Measurements from ENCODE around the gene TCEAL9. TPM values are rescaled to one million over a fixed set of nuclear protein-coding genes. Genes with fewer than 3 reads are reported as not detected.

TCEAL9 gene
- 1.9 TPM for total RNA-seq (2013)
- polyA plus RNA-seq (1 to 10 TPM in 1 of 3 donors, under 1 TPM in 2; 0.49 to 2.2 (median 0.49) TPM), polyA minus RNA-seq (0.40 TPM in 1 of 2 replicates, not detected in the other), total RNA-seq (1.2 to 5.9 (median 2.4) reads per million in 11 experiments)

GRCh38 chrX:103356130-103356798, at the start of gene TCEAL9:
Gene TCEAL9, plus strand, starts transcription at chrX:103356506. Its CDS starts 1,179 bp downstream, at chrX:103357685.
- H2AFZ ChIP-seq (ENCODE audit: insufficient read depth, low read depth, low read length, poor library complexity, severe bottlenecking) = peak within 1 kb of the TSS; percentile 87
- Mint-ChIP-seq H3K4me1 (peaks cover 17% of the 10 kb centered on the region), H3K36me3 (no peaks in the 10 kb centered on the region), H3K9me3 (peaks cover 0 to 1% (median 0%) of the 10 kb centered on the region in 7 donors), H3K27me3 (ENCODE audit: low read depth in 3 of 3) (peaks cover 0 to 7% (median 0%) of the 10 kb centered on the region in 3 donors), H3K4me3 (peak within 1 kb of the TSS; percentile 87 to 93), H3K27ac (peak within 1 kb of the TSS in 4 of 7 donors; percentile 40 to 83 (median 56))
- no peaks in the 10 kb centered on the region for H3K9me3 ChIP-seq (replicated peaks in 1 of 2; ENCODE audit: control insufficient read depth in 1 of 2, insufficient read depth in 1 of 2, low read length in 2 of 2)
- H3K4me2 ChIP-seq (replicated peaks; ENCODE audit: extremely low read depth, low read length, poor library complexity, severe bottlenecking) = peak within 1 kb of the TSS; percentile 89
- H3K36me3 ChIP-seq (replicated peaks in 1 of 2; ENCODE audit: control insufficient read depth in 1 of 2, insufficient read depth in 2 of 2, low read length in 2 of 2) = no peaks in the 10 kb centered on the region
- H3K4me3 ChIP-seq (replicated peaks in 1 of 3; ENCODE audit: low read depth in 2 of 3, low read length in 3 of 3) = peak within 1 kb of the TSS; percentile 65 to 83 (median 70)
- H4K20me1 ChIP-seq (ENCODE audit: insufficient read depth, low read length) = no peaks in the 10 kb centered on the region
- H3K4me1 ChIP-seq (ENCODE audit: control insufficient read depth in 1 of 2, insufficient read depth in 2 of 2, low read length in 2 of 2) = peaks cover 6% of the 10 kb centered on the region in 2 donors
- peak within 1 kb of the TSS in 1 of 2 donors; percentile 48 for H3K27ac ChIP-seq (ENCODE audit: low read depth in 1 of 2, low read length in 2 of 2)
- TF ChIP-seq, protein P1, sequence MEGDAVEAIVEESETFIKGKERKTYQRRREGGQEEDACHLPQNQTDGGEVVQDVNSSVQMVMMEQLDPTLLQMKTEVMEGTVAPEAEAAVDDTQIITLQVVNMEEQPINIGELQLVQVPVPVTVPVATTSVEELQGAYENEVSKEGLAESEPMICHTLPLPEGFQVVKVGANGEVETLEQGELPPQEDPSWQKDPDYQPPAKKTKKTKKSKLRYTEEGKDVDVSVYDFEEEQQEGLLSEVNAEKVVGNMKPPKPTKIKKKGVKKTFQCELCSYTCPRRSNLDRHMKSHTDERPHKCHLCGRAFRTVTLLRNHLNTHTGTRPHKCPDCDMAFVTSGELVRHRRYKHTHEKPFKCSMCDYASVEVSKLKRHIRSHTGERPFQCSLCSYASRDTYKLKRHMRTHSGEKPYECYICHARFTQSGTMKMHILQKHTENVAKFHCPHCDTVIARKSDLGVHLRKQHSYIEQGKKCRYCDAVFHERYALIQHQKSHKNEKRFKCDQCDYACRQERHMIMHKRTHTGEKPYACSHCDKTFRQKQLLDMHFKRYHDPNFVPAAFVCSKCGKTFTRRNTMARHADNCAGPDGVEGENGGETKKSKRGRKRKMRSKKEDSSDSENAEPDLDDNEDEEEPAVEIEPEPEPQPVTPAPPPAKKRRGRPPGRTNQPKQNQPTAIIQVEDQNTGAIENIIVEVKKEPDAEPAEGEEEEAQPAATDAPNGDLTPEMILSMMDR (IDR thresholded peaks at IDR 0.05) = no peak
- intact Hi-C loops (cut with micrococcal nuclease) = no loop called here
- H3K27me3 ChIP-seq (ENCODE audit: control insufficient read depth in 2 of 2, insufficient read depth in 2 of 2, low read length in 2 of 2) = no peaks in the 10 kb centered on the region
- H3K9ac ChIP-seq (ENCODE audit: insufficient read depth, low read length, poor library complexity, severe bottlenecking) = peak within 1 kb of the TSS; percentile 54
- WGBS (ENCODE audit: insufficient coverage) = 12% methylated on average over 7 of the region's 18 CpGs
- no peaks in the 10 kb centered on the region for H3K79me2 ChIP-seq (ENCODE audit: insufficient read depth, low read length)
- peak in 1 of 3 donors; percentile 31 for DNase-seq

DNA sequence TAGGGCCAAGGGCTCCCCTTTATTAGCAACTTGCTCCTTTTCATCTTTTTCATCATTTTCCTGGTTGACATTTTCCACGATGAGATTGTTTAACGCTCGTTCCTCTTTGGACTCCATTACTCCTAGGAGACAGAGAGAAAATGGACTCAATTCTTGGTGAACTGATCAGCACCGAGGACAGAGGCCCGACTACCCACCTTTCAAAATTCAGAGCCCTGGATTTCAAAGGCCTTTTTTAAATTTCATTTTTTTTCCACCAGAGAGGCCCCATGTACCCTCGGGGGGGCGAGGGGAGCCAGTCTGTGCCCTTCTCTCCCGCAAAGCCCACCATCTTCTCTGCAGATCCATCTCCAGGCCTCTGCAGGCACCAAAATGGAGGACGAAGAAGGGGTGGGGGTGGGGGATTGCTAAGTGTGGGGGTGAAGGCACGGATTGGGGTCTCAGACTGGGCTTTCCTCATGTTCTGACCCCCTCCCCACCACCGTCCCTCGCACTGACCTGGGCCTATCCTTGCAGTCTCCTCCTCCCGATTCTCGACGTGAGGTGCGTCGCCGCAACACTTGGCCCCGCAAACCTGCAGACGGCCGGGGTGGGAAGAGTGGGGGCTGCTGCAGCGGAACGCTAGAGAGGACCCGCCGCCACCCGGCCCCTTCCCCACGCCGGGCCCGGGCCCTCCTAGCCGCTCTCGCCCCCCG, 46.3 kb upstream of the TCEAL9 start:
- Histone ChIP-seq H2AFZ (ENCODE audit: insufficient read depth, low read depth, low read length, poor library complexity, severe bottlenecking) (peak overlapping the region; percentile 67), H3K4me1 (ENCODE audit: control insufficient read depth in 1 of 2, insufficient read depth in 2 of 2, low read length in 2 of 2) (peaks cover 7% of the 10 kb centered on the region in 2 donors), H3K9me3 (replicated peaks in 1 of 2; ENCODE audit: control insufficient read depth in 1 of 2, insufficient read depth in 1 of 2, low read length in 2 of 2) (no peaks in the 10 kb centered on the region), H3K9ac (ENCODE audit: insufficient read depth, low read length, poor library complexity, severe bottlenecking) (peak overlapping the region; percentile 51), H3K4me2 (replicated peaks; ENCODE audit: extremely low read depth, low read length, poor library complexity, severe bottlenecking) (peak overlapping the region; percentile 71), H3K4me3 (replicated peaks in 1 of 3; ENCODE audit: low read depth in 2 of 3, low read length in 3 of 3) (peak overlapping the region; percentile 34 to 67 (median 41)), H3K27ac (ENCODE audit: low read depth in 1 of 2, low read length in 2 of 2) (no peak overlapping the region), H3K36me3 (replicated peaks in 1 of 2; ENCODE audit: control insufficient read depth in 1 of 2, insufficient read depth in 2 of 2, low read length in 2 of 2) (no peaks in the 10 kb centered on the region), H3K27me3 (ENCODE audit: control insufficient read depth in 2 of 2, insufficient read depth in 2 of 2, low read length in 2 of 2) (peaks cover 2 to 10% of the 10 kb centered on the region in 2 donors), H4K20me1 (ENCODE audit: insufficient read depth, low read length) (no peaks in the 10 kb centered on the region), H3K79me2 (ENCODE audit: insufficient read depth, low read length) (no peaks in the 10 kb centered on the region)
- Mint-ChIP-seq H3K4me1 (peaks cover 3% of the 10 kb centered on the region), H3K9me3 (peaks cover 0 to 6% (median 0%) of the 10 kb centered on the region in 7 donors), H3K27ac (no peak overlapping the region), H3K36me3 (no peaks in the 10 kb centered on the region), H3K4me3 (peak overlapping the region in 1 of 2 donors; percentile 57), H3K27me3 (ENCODE audit: low read depth in 3 of 3) (peaks cover 6 to 18% (median 17%) of the 10 kb centered on the region in 3 donors)
- intact Hi-C loops (cut with micrococcal nuclease) = no loop called here
- WGBS (ENCODE audit: insufficient coverage) = 5% methylated on average over 11 of the region's 32 CpGs
- no peak for DNase-seq
- TF ChIP-seq, protein P1 (IDR thresholded peaks at IDR 0.05) = no peak
